ENCODE measurements around the gene IRS1. TPM values are rescaled to one million over a fixed set of nuclear protein-coding genes. Genes with fewer than 3 reads are reported as not detected.

The IRS1 gene, protein sequence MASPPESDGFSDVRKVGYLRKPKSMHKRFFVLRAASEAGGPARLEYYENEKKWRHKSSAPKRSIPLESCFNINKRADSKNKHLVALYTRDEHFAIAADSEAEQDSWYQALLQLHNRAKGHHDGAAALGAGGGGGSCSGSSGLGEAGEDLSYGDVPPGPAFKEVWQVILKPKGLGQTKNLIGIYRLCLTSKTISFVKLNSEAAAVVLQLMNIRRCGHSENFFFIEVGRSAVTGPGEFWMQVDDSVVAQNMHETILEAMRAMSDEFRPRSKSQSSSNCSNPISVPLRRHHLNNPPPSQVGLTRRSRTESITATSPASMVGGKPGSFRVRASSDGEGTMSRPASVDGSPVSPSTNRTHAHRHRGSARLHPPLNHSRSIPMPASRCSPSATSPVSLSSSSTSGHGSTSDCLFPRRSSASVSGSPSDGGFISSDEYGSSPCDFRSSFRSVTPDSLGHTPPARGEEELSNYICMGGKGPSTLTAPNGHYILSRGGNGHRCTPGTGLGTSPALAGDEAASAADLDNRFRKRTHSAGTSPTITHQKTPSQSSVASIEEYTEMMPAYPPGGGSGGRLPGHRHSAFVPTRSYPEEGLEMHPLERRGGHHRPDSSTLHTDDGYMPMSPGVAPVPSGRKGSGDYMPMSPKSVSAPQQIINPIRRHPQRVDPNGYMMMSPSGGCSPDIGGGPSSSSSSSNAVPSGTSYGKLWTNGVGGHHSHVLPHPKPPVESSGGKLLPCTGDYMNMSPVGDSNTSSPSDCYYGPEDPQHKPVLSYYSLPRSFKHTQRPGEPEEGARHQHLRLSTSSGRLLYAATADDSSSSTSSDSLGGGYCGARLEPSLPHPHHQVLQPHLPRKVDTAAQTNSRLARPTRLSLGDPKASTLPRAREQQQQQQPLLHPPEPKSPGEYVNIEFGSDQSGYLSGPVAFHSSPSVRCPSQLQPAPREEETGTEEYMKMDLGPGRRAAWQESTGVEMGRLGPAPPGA (N-terminal part only)
- 11.3 TPM for total RNA-seq
- long read RNA-seq, full-length matches to known transcripts = 6 of 15 reads
- long read RNA-seq, partial matches to known transcripts = 0 of 15 reads
- long read RNA-seq, other reads (novel, unspliced or antisense) = 9 of 15 reads

DNA sequence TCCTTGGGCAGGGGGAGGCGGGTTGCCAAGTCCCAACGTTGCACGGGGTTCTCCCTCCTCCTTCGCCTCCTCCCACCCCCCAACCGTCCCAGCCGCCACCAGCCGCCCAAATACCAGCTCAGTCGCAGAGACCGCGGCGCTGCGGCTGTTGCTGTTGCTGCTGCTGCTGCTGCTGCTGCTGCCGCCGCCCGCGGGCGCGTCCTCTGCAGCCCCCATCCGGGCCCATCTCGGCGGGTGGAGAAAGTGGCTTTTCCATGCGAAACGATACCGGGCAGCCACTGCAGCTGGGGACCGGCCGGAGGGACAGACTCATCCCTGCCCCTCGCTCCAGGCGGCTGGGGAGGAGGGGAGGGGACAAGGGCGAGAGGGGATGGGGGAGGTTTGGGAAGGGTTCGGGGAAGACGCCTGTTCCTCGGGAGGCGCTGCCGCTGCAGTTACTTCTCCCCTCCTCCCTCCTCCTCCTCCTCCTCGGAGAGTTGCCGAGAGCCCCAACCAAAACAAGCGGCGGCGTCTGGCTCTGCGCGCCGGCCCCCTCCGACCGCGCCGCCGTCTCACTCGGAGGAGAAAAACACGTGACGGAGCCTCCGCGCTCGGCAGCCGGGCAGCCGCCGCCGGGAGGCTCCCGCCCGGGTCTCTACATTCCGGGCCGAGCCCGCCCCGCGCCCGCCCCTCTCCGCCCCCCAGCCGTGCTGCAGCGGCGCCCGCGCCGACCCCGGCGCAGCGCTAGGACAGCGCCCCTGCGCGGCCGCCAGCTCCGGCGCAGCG, at the start of gene IRS1:
Gene IRS1 (minus strand): TSS at position 610 of the 765 bp plus-strand sequence. CDS start 1,082 bp downstream, outside the sequence.
- no peaks in the 10 kb centered on the region for H3K36me3 ChIP-seq
- H3K4me3 ChIP-seq = peak within 1 kb of the TSS; percentile 77
- peaks cover 53% of the 10 kb centered on the region for H3K4me1 ChIP-seq
- DNase-seq = peak; percentile 73
- no peaks in the 10 kb centered on the region for H3K9me3 ChIP-seq
- TF ChIP-seq, protein P1, sequence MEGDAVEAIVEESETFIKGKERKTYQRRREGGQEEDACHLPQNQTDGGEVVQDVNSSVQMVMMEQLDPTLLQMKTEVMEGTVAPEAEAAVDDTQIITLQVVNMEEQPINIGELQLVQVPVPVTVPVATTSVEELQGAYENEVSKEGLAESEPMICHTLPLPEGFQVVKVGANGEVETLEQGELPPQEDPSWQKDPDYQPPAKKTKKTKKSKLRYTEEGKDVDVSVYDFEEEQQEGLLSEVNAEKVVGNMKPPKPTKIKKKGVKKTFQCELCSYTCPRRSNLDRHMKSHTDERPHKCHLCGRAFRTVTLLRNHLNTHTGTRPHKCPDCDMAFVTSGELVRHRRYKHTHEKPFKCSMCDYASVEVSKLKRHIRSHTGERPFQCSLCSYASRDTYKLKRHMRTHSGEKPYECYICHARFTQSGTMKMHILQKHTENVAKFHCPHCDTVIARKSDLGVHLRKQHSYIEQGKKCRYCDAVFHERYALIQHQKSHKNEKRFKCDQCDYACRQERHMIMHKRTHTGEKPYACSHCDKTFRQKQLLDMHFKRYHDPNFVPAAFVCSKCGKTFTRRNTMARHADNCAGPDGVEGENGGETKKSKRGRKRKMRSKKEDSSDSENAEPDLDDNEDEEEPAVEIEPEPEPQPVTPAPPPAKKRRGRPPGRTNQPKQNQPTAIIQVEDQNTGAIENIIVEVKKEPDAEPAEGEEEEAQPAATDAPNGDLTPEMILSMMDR (IDR thresholded peaks at IDR 0.05) = no peak
- H3K27me3 ChIP-seq (ENCODE audit: low read depth) = peaks cover 10% of the 10 kb centered on the region
- H3K27ac ChIP-seq = peak within 1 kb of the TSS; percentile 76
- intact Hi-C loops (cut with DNase I) = no loop called here
- peak; percentile 67 to 84 for ATAC-seq

DNA sequence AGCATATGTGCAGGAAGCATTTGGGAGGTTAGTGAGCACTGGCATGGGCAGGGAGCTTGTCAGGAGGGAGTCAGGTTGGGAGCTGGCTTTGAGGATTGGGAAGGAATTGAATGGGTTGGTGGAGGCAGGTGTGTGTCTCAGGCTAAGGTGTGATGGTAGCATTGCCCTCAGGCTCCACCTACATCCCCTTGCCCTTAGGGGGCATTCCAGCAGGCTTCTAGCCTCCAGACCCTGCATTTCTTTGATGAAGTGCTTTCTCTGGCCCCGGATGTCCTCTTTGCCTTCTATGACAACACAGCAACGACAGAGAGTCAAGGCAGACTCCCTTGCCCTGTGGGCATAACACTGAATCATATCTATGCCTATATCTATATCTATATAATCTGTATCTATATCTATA, 49.7 kb upstream of the IRS1 start:
- no peak for DNase-seq
- no peak for ATAC-seq
- no peaks in the 10 kb centered on the region for H3K4me1 ChIP-seq
- no peak overlapping the region for H3K27ac ChIP-seq
- intact Hi-C loops (cut with DNase I) = no loop called here
- H3K27me3 ChIP-seq (ENCODE audit: low read depth) = no peaks in the 10 kb centered on the region
- H3K36me3 ChIP-seq = no peaks in the 10 kb centered on the region
- H3K9me3 ChIP-seq = no peaks in the 10 kb centered on the region
- no peak overlapping the region for H3K4me3 ChIP-seq
- TF ChIP-seq, protein P1 (IDR thresholded peaks at IDR 0.05) = no peak

DNA sequence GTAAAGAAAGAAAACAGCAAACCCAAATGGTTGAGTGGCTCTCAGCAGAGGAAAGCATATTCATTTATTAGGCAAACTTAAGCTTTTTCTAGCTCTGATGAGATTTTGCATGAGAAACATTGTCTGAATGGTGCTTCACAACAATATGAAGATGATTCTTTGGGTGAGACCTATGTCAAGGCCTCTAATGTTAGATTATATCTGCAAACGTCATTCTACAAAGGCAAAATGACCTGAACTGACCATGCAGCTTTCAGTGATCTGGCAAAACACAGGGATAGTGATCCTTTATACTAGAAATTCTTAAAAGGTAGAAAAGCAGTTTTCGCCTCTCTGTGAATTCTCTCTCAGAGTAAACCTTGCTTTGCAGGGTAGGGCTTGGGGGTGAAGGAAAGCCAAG, 47.9 kb upstream of the IRS1 start:
- H3K4me1 ChIP-seq = no peaks in the 10 kb centered on the region
- H3K9me3 ChIP-seq = no peaks in the 10 kb centered on the region
- ATAC-seq = no peak
- no peak for DNase-seq
- H3K27ac ChIP-seq = no peak overlapping the region
- no peaks in the 10 kb centered on the region for H3K27me3 ChIP-seq (ENCODE audit: low read depth)
- no peak overlapping the region for H3K4me3 ChIP-seq
- H3K36me3 ChIP-seq = no peaks in the 10 kb centered on the region
- intact Hi-C loops (cut with DNase I) = no loop called here
- TF ChIP-seq, protein P1 (IDR thresholded peaks at IDR 0.05) = no peak

DNA sequence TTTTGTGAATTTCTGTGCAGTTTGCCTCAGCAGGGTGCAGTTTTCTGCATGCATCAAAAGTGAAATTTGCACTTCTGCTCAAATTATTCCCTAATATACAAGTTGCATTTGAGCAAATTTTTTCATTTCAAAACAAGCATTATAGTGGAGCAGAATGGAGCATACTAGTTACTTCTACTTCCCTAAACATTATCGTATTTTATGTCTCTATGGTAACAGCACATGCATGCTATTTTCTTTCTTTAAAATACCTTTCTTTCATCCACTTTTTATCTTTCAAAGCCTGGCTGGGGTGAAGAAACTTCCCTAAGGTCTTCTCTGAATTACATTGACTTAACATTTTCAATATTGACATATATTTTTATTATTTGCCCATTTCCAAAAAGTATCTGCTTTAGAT, 47.5 kb upstream of the IRS1 start:
- no peak for DNase-seq
- intact Hi-C loops (cut with DNase I) = no loop called here

More for the DNA sequence above, 47.5 kb upstream of the IRS1 start:
- TF ChIP-seq, protein P1 (IDR thresholded peaks at IDR 0.05) = no peak
- ATAC-seq = no peak
- Histone ChIP-seq H3K4me3 (no peak overlapping the region), H3K4me1 (no peaks in the 10 kb centered on the region), H3K27me3 (ENCODE audit: low read depth) (no peaks in the 10 kb centered on the region), H3K36me3 (no peaks in the 10 kb centered on the region), H3K27ac (no peak overlapping the region), H3K9me3 (no peaks in the 10 kb centered on the region)
